GM23248 (cell line): ENCODE measurements around the gene MUS81. TPM values are rescaled to one million over a fixed set of nuclear protein-coding genes. Genes with fewer than 3 reads are reported as not detected.

Source experiments
- DNase-seq: peaks from one replicate; pipeline ENCODE4 v3.0.0-alpha.2; 2015
- H2AFZ ChIP-seq: fragments of 200-600 bp; sonication (generic); 2 replicates; pipeline ENCODE4 v1.6.1; 2016; ENCODE audit warnings: antibody characterized with exemption
- H3F3A ChIP-seq: fragments of 200-600 bp; sonication (generic); 2 replicates; pipeline ENCODE4 v1.6.1; 2016; ENCODE audit warnings: mild to moderate bottlenecking, antibody characterized with exemption, mixed run types; ENCODE audit not compliant: insufficient read depth
- H3K27ac ChIP-seq: fragments of 200-600 bp; sonication (generic); 2 replicates; pipeline ENCODE4 v1.5.1; 2016; ENCODE audit warnings: mild to moderate bottlenecking
- H3K27me3 ChIP-seq: fragments of 200-600 bp; sonication (generic); replicated peaks from 2 replicates; pipeline ENCODE4 v1.6.1; 2016; ENCODE audit warnings: mild to moderate bottlenecking; ENCODE audit not compliant: insufficient read depth
- H3K36me3 ChIP-seq: fragments of 200-600 bp; sonication (generic); 2 replicates; pipeline ENCODE4 v1.6.1; 2016; ENCODE audit warnings: low read depth, mild to moderate bottlenecking
- H3K4me1 ChIP-seq: fragments of 200-600 bp; sonication (generic); 2 replicates; pipeline ENCODE4 v1.6.1; 2016; ENCODE audit warnings: mild to moderate bottlenecking; ENCODE audit not compliant: insufficient read depth
- H3K4me2 ChIP-seq: fragments of 200-600 bp; sonication (generic); one replicate; pipeline ENCODE4 v1.6.1; 2016; ENCODE audit warnings: mild to moderate bottlenecking; ENCODE audit not compliant: unreplicated experiment
- H3K4me3 ChIP-seq: fragments of 200-600 bp; sonication (generic); 2 replicates; pipeline ENCODE4 v1.5.1; 2016; ENCODE audit warnings: mild to moderate bottlenecking
- H3K79me2 ChIP-seq: fragments of 200-600 bp; sonication (generic); 2 replicates; pipeline ENCODE4 v1.6.1; 2016; ENCODE audit warnings: mild to moderate bottlenecking; ENCODE audit not compliant: insufficient read depth
- H3K9ac ChIP-seq: fragments of 200-600 bp; sonication (generic); 2 replicates; pipeline ENCODE4 v1.6.1; 2016; ENCODE audit warnings: mild to moderate bottlenecking
- H3K9me2 ChIP-seq: fragments of 200-600 bp; sonication (generic); 2 replicates; pipeline ENCODE4 v1.6.1; 2016; ENCODE audit warnings: mixed run types, mild to moderate bottlenecking, moderate library complexity; ENCODE audit not compliant: insufficient read depth
- H3K9me3 ChIP-seq: fragments of 200-600 bp; sonication (generic); one replicate; pipeline ENCODE4 v1.6.1; 2017; ENCODE audit warnings: low read depth
- H4K20me1 ChIP-seq: fragments of 200-600 bp; sonication (generic); 2 replicates; pipeline ENCODE4 v1.6.0; 2016; ENCODE audit not compliant: insufficient read depth
- EZH2 ChIP-seq: fragments of 200-600 bp; sonication (generic); IDR thresholded peaks from 2 replicates; pipeline ENCODE4 v1.6.1; 2018; ENCODE audit warnings: antibody characterized with exemption, mild to moderate bottlenecking; ENCODE audit not compliant: insufficient read depth, poor library complexity, severe bottlenecking
- EZH2phosphoT487 ChIP-seq: fragments of 200-600 bp; sonication (generic); IDR thresholded peaks from 2 replicates; pipeline ENCODE4 v1.6.1; 2018; ENCODE audit warnings: antibody characterized with exemption, moderate library complexity, mild to moderate bottlenecking, low read depth; ENCODE audit not compliant: insufficient read depth
- WGBS, 2 experiments: methylation state at CpG; one replicate each; pipeline ENCODE4 v1.1.6; 2015 to 2017; ENCODE audit warnings: low lambda C conversion rate in 2 of 2, low coverage in 1 of 2; ENCODE audit errors: missing lambda C conversion rate in 2 of 2; 5-methylcytosine and 5-hydroxymethylcytosine counted together
- in situ Hi-C: fragments of 300-500 bp; cut with MboI; formaldehyde crosslinking; loops from 2 replicates; pipeline ENCODE4 v1.15.0; 2020
- polyA plus RNA-seq: library from polyadenylated mRNA; unstranded; fragments of >200 nt; fragmentation: Nextera tagmentation; extraction: Ambion mirVana; gene quantifications from 2 replicates; pipeline ENCODE4 v1.2.1, GENCODE V29; 2016
- total RNA-seq: library from RNA; depleted of rRNA; stranded (reverse); fragments of >200 nt; shearing (Covaris generic); gene quantifications from 2 replicates; pipeline ENCODE4 v1.2.3, GENCODE V29; 2014

The MUS81 gene
- total and polyA plus RNA-seq, 2 experiments from 2014 or later, result 42.0 to 56.0 TPM

- H3F3A ChIP-seq, result peaks cover 20% of the 10 kb centered on the region
- peak overlapping the region; percentile 93 for H3K9ac ChIP-seq
- peak overlapping the region; percentile 85 for H3K4me3 ChIP-seq
- no peak for TF ChIP-seq EZH2phosphoT487
- TF ChIP-seq EZH2, result no peak
- in situ Hi-C loops, result no loop called here
- DNase-seq, result peak; percentile 98
- H3K9me2 ChIP-seq, result no peaks in the 10 kb centered on the region
- H3K36me3 ChIP-seq, result peaks cover 9% of the 10 kb centered on the region; the same call in 1 of the 2 replicates
- no peaks in the 10 kb centered on the region for H4K20me1 ChIP-seq
- 11% methylated on average over 45 to 47 of the region's 54 CpGs for WGBS, 2 experiments
- H3K4me1 ChIP-seq, result peaks cover 16% of the 10 kb centered on the region
- no peaks in the 10 kb centered on the region for H3K9me3 ChIP-seq
- H2AFZ ChIP-seq, result peak overlapping the region; percentile 87
- H3K79me2 ChIP-seq, result peaks cover 41% of the 10 kb centered on the region
- H3K27ac ChIP-seq, result peak overlapping the region; percentile 74
- H3K27me3 ChIP-seq, result no peaks in the 10 kb centered on the region
- H3K4me2 ChIP-seq, result peak overlapping the region; percentile 89
These were observed 13.3 kb downstream of the MUS81 start for GRCh38 chr11:65873318-65874156.

GRCh38 chr11:65879617-65880016 lies 19.4 kb downstream of the MUS81 start, which contains the start of gene CTSW:
Gene CTSW (plus strand): TSS chr11:65879837. CDS start chr11:65879855, 18 bp downstream.
- Histone ChIP-seq H3K9me3 (no peaks in the 10 kb centered on the region), H3K4me3 (no peak within 1 kb of the TSS), H3K36me3 (peaks cover 11% of the 10 kb centered on the region; the same call in 1 of the 2 replicates), H3F3A (no peaks in the 10 kb centered on the region), H3K9me2 (no peaks in the 10 kb centered on the region), H2AFZ (no peak within 1 kb of the TSS), H3K4me2 (no peak within 1 kb of the TSS), H3K79me2 (peaks cover 17% of the 10 kb centered on the region), H4K20me1 (no peaks in the 10 kb centered on the region), H3K27ac (no peak within 1 kb of the TSS), H3K27me3 (no peaks in the 10 kb centered on the region), H3K4me1 (no peaks in the 10 kb centered on the region), H3K9ac (no peak within 1 kb of the TSS)
- DNase-seq, result no peak
- TF ChIP-seq EZH2phosphoT487 (no peak), EZH2 (no peak)
- in situ Hi-C loops, result loop anchor here (10.0 kb wide), 1 partner anchor 105 kb away; no protein-coding TSS in a partner anchor
- WGBS, 2 experiments, result 64 to 68% methylated on average over 7 of the region's 7 CpGs

GRCh38 chr11:65880027-65880426 lies 19.8 kb downstream of the MUS81 start:
- H3K79me2 ChIP-seq, result peaks cover 19% of the 10 kb centered on the region
- TF ChIP-seq EZH2phosphoT487 (no peak), EZH2 (no peak)
- no peaks in the 10 kb centered on the region for H3K27me3 ChIP-seq
- H3K36me3 ChIP-seq, result peaks cover 11% of the 10 kb centered on the region; the same call in 1 of the 2 replicates
- WGBS, 2 experiments, result 75 to 79% methylated on average over 7 of the region's 7 CpGs
- H3K9me2 ChIP-seq, result no peaks in the 10 kb centered on the region
- H3K4me3 ChIP-seq, result no peak overlapping the region
- no peaks in the 10 kb centered on the region for H4K20me1 ChIP-seq
- H3K27ac ChIP-seq, result no peak overlapping the region
- H3K4me2 ChIP-seq, result no peak overlapping the region
- no peak overlapping the region for H2AFZ ChIP-seq
- H3K9ac ChIP-seq, result no peak overlapping the region
- no peak for DNase-seq
- in situ Hi-C loops, result loop anchor here (10.0 kb wide), 1 partner anchor 105 kb away; no protein-coding TSS in a partner anchor
- H3K4me1 ChIP-seq, result no peaks in the 10 kb centered on the region
- no peaks in the 10 kb centered on the region for H3K9me3 ChIP-seq
- no peaks in the 10 kb centered on the region for H3F3A ChIP-seq

- Histone ChIP-seq H2AFZ (no peak overlapping the region), H3K9ac (no peak overlapping the region), H3K79me2 (peaks cover 28% of the 10 kb centered on the region), H3K27me3 (no peaks in the 10 kb centered on the region), H3K4me2 (no peak overlapping the region), H3K27ac (no peak overlapping the region), H4K20me1 (no peaks in the 10 kb centered on the region), H3K9me3 (no peaks in the 10 kb centered on the region), H3K36me3 (peaks cover 14% of the 10 kb centered on the region; the same call in 1 of the 2 replicates), H3K4me3 (no peak overlapping the region), H3K4me1 (no peaks in the 10 kb centered on the region), H3K9me2 (no peaks in the 10 kb centered on the region), H3F3A (peaks cover 4% of the 10 kb centered on the region; the same call in 1 of the 2 replicates)
- 56 to 64% methylated on average over 7 of the region's 7 CpGs for WGBS, 2 experiments
- in situ Hi-C loops, result loop anchor here (10.0 kb wide), 1 partner anchor 104 kb away; no protein-coding TSS in a partner anchor
- no peak for DNase-seq
- no peak for TF ChIP-seq EZH2phosphoT487
- no peak for TF ChIP-seq EZH2
These were observed 20.7 kb downstream of the MUS81 start for GRCh38 chr11:65880844-65881421.
